Heart left ventricle (tissue), 13 donors: ENCODE results near the gene MRPL32.

Experiments
- CTCF ChIP-seq, 12 donors: fragments of 200-600 bp; sonication (generic) in 4 of 12; IDR thresholded peaks; one replicate each; pipeline versions ENCODE4 v1.5.0 to v1.8.0; 2018 to 2022; ENCODE audit warnings: antibody characterized with exemption in 12 of 12, mild to moderate bottlenecking in 5 of 12
- POLR2A ChIP-seq, 2 donors: fragments of 450-650 bp; IDR thresholded peaks; one replicate each; pipeline ENCODE4 v1.6.1; 2017; ENCODE audit warnings: antibody characterized with exemption in 2 of 2, mild to moderate bottlenecking in 2 of 2, moderate library complexity in 2 of 2
- donor health status: ischemic (EF 13 %, LVEDD 7.1; RV severe dilation, severe dysfunction).
- donor health status: DM: no; HTN: yes; CAD: no.
- donor health status: DM: no; HTN: no; CAD: no.
- donor health status: ischemic (EF 25% LVEDD 6.9; RV normal size, moderate dysfunction).
- donor health status: ischemic (EF 25% LVEDD 5.7; RV mildly dilated, moderate dysfunction).
- donor health status: ischemic (EF 35%, LVEDD 5.7; RV mildly dilated, moderate dysfunction).
- donor health status: nonischemic (EF 11% LVEDD 7.7; RV severe dilation, severe dysfunction).
- donor health status: DM: yes; HTN: yes; CAD: no.
- donor health status: PGD.
- donor health status: ischemic (EF 29% LVEDD 5.4; RV normal size, mild dysfunction).
- donor health status: nonischemic (EF 23%, LVEDD 6.1; RV moderate dilation, normal function).

GRCh38 chr7:42893346-42894240 lies 38.6 kb upstream of the MRPL32 start:
- TF ChIP-seq CTCF (IDR thresholded peaks at IDR 0.05) = no peak
- TF ChIP-seq POLR2A (IDR thresholded peaks at IDR 0.05) = no peak
